Upper lobe of left lung (tissue), 4 donors: ENCODE measurements around the gene SLC35B2.

Source experiments
- CTCF ChIP-seq, 6 experiments: fragments of 450-650 bp in 4 of 6; fragments of 200-600 bp in 2 of 6; sonication (generic) in 2 of 6; IDR thresholded peaks; one replicate each; pipeline ENCODE4 v1.5.1; 2016 to 2019; ENCODE audit warnings: antibody characterized with exemption in 6 of 6
- EP300 ChIP-seq, 4 donors: sonication (generic); formaldehyde crosslinking; IDR thresholded peaks; one replicate each; pipeline ENCODE4 v1.5.1; 2017; ENCODE audit warnings: antibody characterized with exemption in 4 of 4, control low read depth in 2 of 4
- POLR2A ChIP-seq, 4 donors: fragments of 450-650 bp; IDR thresholded peaks; one replicate each; pipeline ENCODE4 v1.5.1; 2016 to 2017; ENCODE audit warnings: antibody characterized with exemption in 4 of 4, mild to moderate bottlenecking in 2 of 4
- POLR2AphosphoS5 ChIP-seq, 2 donors: sonication (generic); formaldehyde crosslinking; IDR thresholded peaks; one replicate each; pipeline ENCODE4 v1.5.1; 2017; ENCODE audit warnings: antibody characterized with exemption in 2 of 2

- no peak for TF ChIP-seq POLR2A (IDR thresholded peaks at IDR 0.05)
- TF ChIP-seq CTCF (IDR thresholded peaks at IDR 0.05) = no peak
- TF ChIP-seq EP300 (IDR thresholded peaks at IDR 0.05) = no peak
- TF ChIP-seq POLR2AphosphoS5 (IDR thresholded peaks at IDR 0.05) = no peak
Measured at GRCh38 chr6:44271914-44272313, 14.6 kb upstream of the SLC35B2 start.
